H1 (cell line): ENCODE data around the gene ANKFY1. TPM values are rescaled to one million over a fixed set of nuclear protein-coding genes. Genes with fewer than 3 reads are reported as not detected.

ENCODE experiments used
- CTCF ChIA-PET: fragments of 300-600 bp; sonication (Branson Sonifier 250); formaldehyde crosslinking; loops from one replicate; lab custom pipeline; 2021; ENCODE audit not compliant: partially characterized antibody; lab: Charles Lee
- POLR2A ChIA-PET: fragments of 300-600 bp; sonication (Branson Sonifier 250); formaldehyde crosslinking; loops from one replicate; lab custom pipeline; 2021; ENCODE audit warnings: inconsistent platforms; ENCODE audit not compliant: partially characterized antibody; lab: Charles Lee
- DNase-seq, 2 experiments: peaks; one replicate each; pipeline versions ENCODE4 v3.0.0 to v3.0.0-alpha.2; 2010 to 2022; ENCODE audit warnings: low spot score in 2 of 2, low read depth in 1 of 2, mixed read lengths in 1 of 2
- FAIRE-seq: peaks from 2 replicates; lab custom pipeline; 2011; peaks lifted over from hg19 to GRCh38; lab: Jason Lieb, UNC
- H2AFZ ChIP-seq: 2 replicates; pipeline ENCODE4 v1.8.1; 2012; ENCODE audit warnings: low read length, inconsistent platforms
- H2AK5ac ChIP-seq: 2 replicates; pipeline ENCODE4 v1.6.1; 2013; ENCODE audit warnings: low read depth, low read length
- H2BK120ac ChIP-seq: replicated peaks from 2 replicates; pipeline ENCODE3; 2013; ENCODE audit warnings: low read depth, low read length, inconsistent platforms
- H2BK12ac ChIP-seq: 2 replicates; pipeline ENCODE4 v1.6.1; 2013; ENCODE audit warnings: low read depth, low read length
- H2BK15ac ChIP-seq: 2 replicates; pipeline ENCODE4 v1.6.1; 2013; ENCODE audit warnings: low read length
- H2BK20ac ChIP-seq: 2 replicates; pipeline ENCODE4 v1.6.1; 2013; ENCODE audit warnings: low read length
- H2BK5ac ChIP-seq: 2 replicates; pipeline ENCODE4 v1.6.1; 2013; ENCODE audit warnings: low read depth, low read length
- H3K14ac ChIP-seq: 2 replicates; pipeline ENCODE4 v1.6.1; 2013; ENCODE audit warnings: inconsistent platforms; ENCODE audit not compliant: insufficient read length
- H3K18ac ChIP-seq: 2 replicates; pipeline ENCODE4 v1.6.1; 2013; ENCODE audit warnings: low read length; ENCODE audit errors: extremely low read depth
- H3K23ac ChIP-seq: 2 replicates; pipeline ENCODE4 v1.6.1; 2013; ENCODE audit warnings: inconsistent platforms; ENCODE audit not compliant: insufficient read length
- H3K23me2 ChIP-seq: 2 replicates; pipeline ENCODE4 v1.6.1; 2013; ENCODE audit warnings: low read depth, low read length
- H3K27ac ChIP-seq: 2 replicates; pipeline ENCODE4 v1.6.1; 2011; ENCODE audit warnings: low read depth, low read length, inconsistent platforms
- H3K27me3 ChIP-seq, 4 experiments: replicated peaks in 1 of 4; 1 replicate in 1 of 4; 2 replicates in 3 of 4; pipeline versions ENCODE4 v1.6.1 to v1.8.1; 2011 to 2013; ENCODE audit warnings: low read length in 3 of 4, mild to moderate bottlenecking in 3 of 4, inconsistent platforms in 2 of 4, mixed read lengths in 2 of 4, moderate library complexity in 1 of 4; ENCODE audit not compliant: control insufficient read depth in 3 of 4, insufficient read depth in 3 of 4; ENCODE audit errors: extremely low read depth in 1 of 4
- H3K36me3 ChIP-seq, 4 experiments: 2 replicates each; pipeline versions ENCODE4 v1.6.1 to v1.8.1; 2011 to 2013; ENCODE audit warnings: mild to moderate bottlenecking in 4 of 4, low read length in 3 of 4, moderate library complexity in 2 of 4, control low read depth in 1 of 4, inconsistent platforms in 1 of 4; ENCODE audit not compliant: insufficient read depth in 4 of 4, control insufficient read depth in 2 of 4
- H3K4ac ChIP-seq: replicated peaks from 2 replicates; pipeline ENCODE3; 2013; ENCODE audit warnings: low read length, low read depth, mixed read lengths, inconsistent platforms; ENCODE audit not compliant: insufficient read length
- H3K4me1 ChIP-seq, 4 experiments: replicated peaks in 1 of 4; 1 replicate in 1 of 4; 2 replicates in 3 of 4; pipeline versions ENCODE4 v1.6.1 to v1.8.1; 2011 to 2013; ENCODE audit warnings: low read length in 3 of 4, inconsistent platforms in 2 of 4, mixed read lengths in 1 of 4; ENCODE audit not compliant: insufficient read depth in 4 of 4, control insufficient read depth in 3 of 4
- H3K4me2 ChIP-seq, 2 experiments: 2 replicates each; pipeline versions ENCODE4 v1.6.1 to v1.8.1; 2011 to 2013; ENCODE audit warnings: low read depth in 2 of 2, low read length in 2 of 2, control low read depth in 1 of 2, inconsistent platforms in 1 of 2, mild to moderate bottlenecking in 1 of 2; ENCODE audit not compliant: insufficient read depth in 1 of 2
- H3K4me3 ChIP-seq, 4 experiments: fragments of 200-600, 300-600 bp in 1 of 4; sonication (generic), shearing (Covaris generic), sonication (Bioruptor Twin) in 1 of 4; 2 replicates each; pipeline versions ENCODE4 v1.5.1 to v1.8.1; 2011 to 2016; ENCODE audit warnings: low read length in 4 of 4, low read depth in 3 of 4, control low read depth in 2 of 4, inconsistent platforms in 2 of 4, mild to moderate bottlenecking in 2 of 4, mixed read lengths in 1 of 4, moderate library complexity in 1 of 4; ENCODE audit not compliant: insufficient read depth in 2 of 4; ENCODE audit errors: extremely low read depth in 1 of 4
- H3K56ac ChIP-seq: replicated peaks from 2 replicates; pipeline ENCODE3; 2013; ENCODE audit warnings: low read depth, mild to moderate bottlenecking, mixed read lengths, low read length, inconsistent platforms; ENCODE audit not compliant: insufficient read length
- H3K79me1 ChIP-seq: 2 replicates; pipeline ENCODE4 v1.6.1; 2013; ENCODE audit warnings: low read depth, low read length, control low read depth
- H3K79me2 ChIP-seq, 2 experiments: 2 replicates each; pipeline versions ENCODE4 v1.6.1 to v1.8.1; 2012 to 2013; ENCODE audit warnings: low read length in 2 of 2, mild to moderate bottlenecking in 2 of 2, inconsistent platforms in 1 of 2; ENCODE audit not compliant: insufficient read depth in 2 of 2, control insufficient read depth in 1 of 2
- H3K9ac ChIP-seq, 4 experiments: replicated peaks in 1 of 4; 1 replicate in 1 of 4; 2 replicates in 3 of 4; pipeline versions ENCODE4 v1.6.1 to v1.8.1; 2011 to 2013; ENCODE audit warnings: low read depth in 3 of 4, low read length in 3 of 4, control low read depth in 2 of 4, mild to moderate bottlenecking in 2 of 4, moderate library complexity in 2 of 4, inconsistent platforms in 1 of 4; ENCODE audit errors: extremely low read depth in 1 of 4
- H3K9me3 ChIP-seq, 2 experiments: 2 replicates each; pipeline versions ENCODE4 v1.6.1 to v1.8.1; 2012 to 2013; ENCODE audit warnings: mild to moderate bottlenecking in 2 of 2, moderate library complexity in 2 of 2, control low read depth in 1 of 2, inconsistent platforms in 1 of 2, low read depth in 1 of 2, low read length in 1 of 2, mixed read lengths in 1 of 2; ENCODE audit not compliant: insufficient read depth in 2 of 2
- H4K20me1 ChIP-seq, 2 experiments: replicated peaks in 1 of 2; 2 replicates each; pipeline versions ENCODE3 to v1.8.1; 2011 to 2013; ENCODE audit warnings: inconsistent platforms in 2 of 2, low read length in 2 of 2, mild to moderate bottlenecking in 1 of 2; ENCODE audit not compliant: insufficient read depth in 2 of 2, control insufficient read depth in 1 of 2
- H4K5ac ChIP-seq: 2 replicates; pipeline ENCODE4 v1.6.1; 2013; ENCODE audit warnings: low read length, low read depth, mixed read lengths, inconsistent platforms; ENCODE audit not compliant: insufficient read length
- H4K8ac ChIP-seq: 2 replicates; pipeline ENCODE4 v1.8.0; 2013; ENCODE audit warnings: mild to moderate bottlenecking, moderate library complexity, low read length, inconsistent platforms; ENCODE audit not compliant: insufficient read depth; ENCODE audit errors: extremely low read depth
- H4K91ac ChIP-seq: replicated peaks from 2 replicates; pipeline ENCODE3; 2013; ENCODE audit warnings: low read length, mixed read lengths, inconsistent platforms; ENCODE audit not compliant: insufficient read length
- POLR2AphosphoS5 ChIP-seq: IDR thresholded peaks from 2 replicates; pipeline ENCODE4 v1.6.1; 2011; ENCODE audit warnings: low read depth, low read length
- SAP30 ChIP-seq: fragments of 300-600 bp; sonication (generic); IDR thresholded peaks from 2 replicates; pipeline ENCODE4 v1.7.1; 2012; ENCODE audit warnings: low read length, moderate library complexity, mild to moderate bottlenecking, inconsistent platforms; ENCODE audit not compliant: insufficient read depth, insufficient replicate concordance
- SP4 ChIP-seq: IDR thresholded peaks from 2 replicates; pipeline ENCODE4 v1.6.1; 2012; ENCODE audit warnings: low read length, inconsistent platforms
- WGBS, 2 experiments: shearing (Covaris generic) in 1 of 2; methylation state at CpG; one replicate each; pipeline versions ENCODE4 v1.1.6 to v1.1.7; 2013 to 2015; ENCODE audit warnings: low lambda C conversion rate in 2 of 2, mixed read lengths in 2 of 2, inconsistent platforms in 1 of 2, low coverage in 1 of 2, missing lambda C conversion rate in 1 of 2; ENCODE audit not compliant: insufficient replicate concordance in 2 of 2, insufficient coverage in 1 of 2, insufficient read length in 1 of 2; ENCODE audit errors: extremely low coverage in 1 of 2, missing lambda C conversion rate in 1 of 2; 5-methylcytosine and 5-hydroxymethylcytosine counted together
- polyA plus RNA-seq, 7 experiments: library from polyadenylated mRNA; depleted of rRNA in 3 of 7; stranded (reverse) in 5 of 7; unstranded in 2 of 7; fragments of >200 nt in 5 of 7; fragments of 200-250 nt in 2 of 7; gene quantifications; 1 replicate in 5 of 7; 2 replicates in 1 of 7; 4 replicates in 1 of 7; pipeline versions ENCODE4 v1.2.1 to v1.2.3, GENCODE V29; 2011 to 2013; ENCODE audit warnings: missing spikeins in 2 of 7, mixed read lengths in 2 of 7
- total RNA-seq: library from RNA; stranded (reverse); fragmentation: NEBNext Ultra II Directional; extraction: Animal tissue kit (Norgen Biotek cat#: 25700); gene quantifications from 2 replicates; pipeline ENCODE4 v1.2.1, GENCODE V29; 2021

The ANKFY1 gene
- total and polyA plus RNA-seq, 2 of the 8 experiments (the other 6 are each of a cell fraction or from before 2014, with no cell fraction given), result 28.3 to 45.3 TPM

DNA sequence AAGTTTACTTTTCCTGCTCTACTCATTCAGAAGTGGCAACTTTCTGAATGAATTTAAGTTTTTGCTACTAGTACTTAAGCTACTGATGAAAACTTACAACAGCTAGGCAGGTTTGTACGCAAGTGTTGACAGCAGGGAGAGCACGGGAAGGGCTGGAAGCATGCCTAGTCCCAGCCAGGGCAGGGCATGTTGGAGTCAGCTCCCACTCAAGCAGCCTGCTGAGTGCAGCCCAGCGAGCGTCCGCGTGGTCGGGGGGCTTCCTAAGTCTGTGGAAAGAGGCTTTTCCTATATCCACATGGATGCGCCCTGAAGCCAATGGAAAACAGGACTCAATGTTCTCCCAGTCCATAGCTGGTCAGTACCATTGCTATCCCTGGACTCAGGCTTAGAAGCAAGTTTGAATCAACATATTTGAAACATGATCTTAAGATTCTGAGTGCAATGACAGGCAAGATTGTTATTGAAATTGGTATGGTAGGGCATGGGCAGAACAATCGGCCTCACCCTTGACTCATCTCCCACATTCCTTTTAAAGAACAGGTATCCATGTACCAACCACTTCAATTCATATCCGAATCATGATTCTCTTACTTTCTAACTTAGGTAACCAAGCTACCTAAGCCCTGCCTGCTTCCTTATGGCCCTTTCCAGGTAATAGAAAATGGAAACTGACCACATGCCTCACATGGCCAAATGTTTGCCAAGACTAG, 98.3 kb downstream of the ANKFY1 start:
- Histone ChIP-seq H4K5ac (no peak overlapping the region), H3K4me2 (no peak overlapping the region), H2BK12ac (no peak overlapping the region), H2BK20ac (no peak overlapping the region), H3K4me3 (no peak overlapping the region), H3K9me3 (no peaks in the 10 kb centered on the region), H4K8ac (no peak overlapping the region), H3K4me1 (peaks cover 0 to 6% (median 2%) of the 10 kb centered on the region in 4 experiments; a peak in 4 of 7 replicates), H4K91ac (no peak overlapping the region), H2BK120ac (no peak overlapping the region), H3K18ac (no peak overlapping the region), H2BK5ac (no peak overlapping the region), H2BK15ac (no peak overlapping the region), H2AK5ac (no peak overlapping the region), H3K23ac (no peak overlapping the region), H3K4ac (no peak overlapping the region), H3K14ac (no peak overlapping the region), H3K36me3 (peaks cover 15 to 47% (median 36%) of the 10 kb centered on the region in 4 experiments), H3K27ac (no peak overlapping the region), H3K79me2 (no peaks in the 10 kb centered on the region), H3K23me2 (no peaks in the 10 kb centered on the region), H3K56ac (no peak overlapping the region), H3K9ac (no peak overlapping the region), H4K20me1 (peaks cover 0 to 3% of the 10 kb centered on the region in 2 experiments), H3K27me3 (no peaks in the 10 kb centered on the region), H2AFZ (no peak overlapping the region), H3K79me1 (no peaks in the 10 kb centered on the region)
- TF ChIP-seq SP4, result no peak
- TF ChIP-seq SAP30, result no peak
- TF ChIP-seq POLR2AphosphoS5, result 0 out of 2 replicates have a peak, but pooled peaks have one; percentile 18
- WGBS, 2 experiments, result 95% methylated on average over 10 of the region's 10 CpGs; no CpG with 5 or more reads in 1 of the 2 experiments
- ChIA-PET POLR2A (interaction anchor here (0.8 kb wide), 1 partner anchor 23 kb away, joined by 3 read pairs; the partner anchor contains the start of genes CYB5D2 and ZZEF1), CTCF (interaction anchor here (1.0 to 3.3 kb wide), 7 partner anchors 9 to 428 kb away, joined by 3 to 16 read pairs (median 5); no protein-coding TSS in a partner anchor)
- FAIRE-seq (no peak), DNase-seq (no peak)
